Fibroblast of lung (primary cell): ENCODE results near the gene TMEM14C. TPM values are rescaled to one million over a fixed set of nuclear protein-coding genes. Genes with fewer than 3 reads are reported as not detected.

Source experiments
- DNase-seq, 2 donors: peaks; one replicate each; pipeline versions ENCODE4 v3.0.0 to v3.0.0-alpha.2; 2010; ENCODE audit warnings: low read depth in 2 of 2
- H2AFZ ChIP-seq: 2 replicates; pipeline ENCODE4 v1.5.1; 2012; ENCODE audit warnings: low read length, control low read depth, inconsistent platforms
- H3K27ac ChIP-seq: 2 replicates; pipeline ENCODE4 v1.5.1; 2011; ENCODE audit warnings: low read length, control low read depth; ENCODE audit not compliant: insufficient read depth
- H3K27me3 ChIP-seq: 2 replicates; pipeline ENCODE4 v1.5.1; 2011; ENCODE audit warnings: mild to moderate bottlenecking, low read length; ENCODE audit not compliant: control insufficient read depth, insufficient read depth
- H3K36me3 ChIP-seq: 2 replicates; pipeline ENCODE4 v1.5.1; 2011; ENCODE audit warnings: low read length; ENCODE audit not compliant: control insufficient read depth, insufficient read depth
- H3K4me1 ChIP-seq: 2 replicates; pipeline ENCODE4 v1.5.1; 2011; ENCODE audit warnings: low read length; ENCODE audit not compliant: control insufficient read depth, insufficient read depth; ENCODE audit errors: extremely low read depth
- H3K4me2 ChIP-seq: 2 replicates; pipeline ENCODE4 v1.5.1; 2011; ENCODE audit warnings: low read length, control low read depth; ENCODE audit not compliant: insufficient read depth; ENCODE audit errors: extremely low read depth
- H3K4me3 ChIP-seq, 4 experiments: fragments of 200-600 bp in 1 of 4; sonication (generic) in 1 of 4; replicated peaks in 1 of 4; 2 replicates each; pipeline ENCODE4 v1.5.1; 2011 to 2016; ENCODE audit warnings: low read length in 4 of 4, low read depth in 3 of 4, mild to moderate bottlenecking in 3 of 4, control low read depth in 2 of 4, inconsistent platforms in 1 of 4, mixed read lengths in 1 of 4; ENCODE audit not compliant: insufficient read depth in 1 of 4; ENCODE audit errors: control extremely low read depth in 1 of 4
- H3K79me2 ChIP-seq: 2 replicates; pipeline ENCODE4 v1.5.1; 2012; ENCODE audit warnings: mild to moderate bottlenecking, low read length, inconsistent platforms; ENCODE audit not compliant: control insufficient read depth, insufficient read depth
- H3K9ac ChIP-seq: 2 replicates; pipeline ENCODE4 v1.5.1; 2011; ENCODE audit warnings: mild to moderate bottlenecking, low read length, control low read depth; ENCODE audit not compliant: insufficient read depth
- H3K9me3 ChIP-seq: 2 replicates; pipeline ENCODE4 v1.5.1; 2012; ENCODE audit warnings: low read depth, low read length; ENCODE audit not compliant: control insufficient read depth, insufficient read depth
- H4K20me1 ChIP-seq: 2 replicates; pipeline ENCODE4 v1.5.1; 2011; ENCODE audit warnings: low read length; ENCODE audit not compliant: control insufficient read depth, insufficient read depth; ENCODE audit errors: extremely low read depth
- CTCF ChIP-seq, 2 donors: IDR thresholded peaks in 1 of 2; conservative IDR thresholded peaks in 1 of 2; 1 replicate in 1 of 2; 2 replicates in 1 of 2; pipeline ENCODE4 v1.5.1; 2011 to 2012; ENCODE audit warnings: low read length in 2 of 2, control low read depth in 1 of 2, inconsistent platforms in 1 of 2, low read depth in 1 of 2, mild to moderate bottlenecking in 1 of 2
- EZH2 ChIP-seq: IDR thresholded peaks from 2 replicates; pipeline ENCODE4 v1.5.1; 2012; ENCODE audit warnings: low read length, control low read depth, mild to moderate bottlenecking; ENCODE audit errors: missing control alignments
- polyA plus RNA-seq, 2 donors: library from polyadenylated mRNA; depleted of rRNA in 1 of 2; stranded (reverse) in 1 of 2; unstranded in 1 of 2; fragments of >200 nt; gene quantifications; 2 replicates each; pipeline ENCODE4 v1.2.1, GENCODE V29; 2011 to 2012; ENCODE audit warnings: missing spikeins in 1 of 2
- total RNA-seq: library from RNA; depleted of rRNA; stranded (reverse); fragments of >200 nt; gene quantifications from 2 replicates; pipeline ENCODE4 v1.2.1, GENCODE V29; 2014

The TMEM14C gene
- total and polyA plus RNA-seq, 2 donors (not counting 1 experiment from before 2014, with no cell fraction given) = 123 to 246 TPM

DNA sequence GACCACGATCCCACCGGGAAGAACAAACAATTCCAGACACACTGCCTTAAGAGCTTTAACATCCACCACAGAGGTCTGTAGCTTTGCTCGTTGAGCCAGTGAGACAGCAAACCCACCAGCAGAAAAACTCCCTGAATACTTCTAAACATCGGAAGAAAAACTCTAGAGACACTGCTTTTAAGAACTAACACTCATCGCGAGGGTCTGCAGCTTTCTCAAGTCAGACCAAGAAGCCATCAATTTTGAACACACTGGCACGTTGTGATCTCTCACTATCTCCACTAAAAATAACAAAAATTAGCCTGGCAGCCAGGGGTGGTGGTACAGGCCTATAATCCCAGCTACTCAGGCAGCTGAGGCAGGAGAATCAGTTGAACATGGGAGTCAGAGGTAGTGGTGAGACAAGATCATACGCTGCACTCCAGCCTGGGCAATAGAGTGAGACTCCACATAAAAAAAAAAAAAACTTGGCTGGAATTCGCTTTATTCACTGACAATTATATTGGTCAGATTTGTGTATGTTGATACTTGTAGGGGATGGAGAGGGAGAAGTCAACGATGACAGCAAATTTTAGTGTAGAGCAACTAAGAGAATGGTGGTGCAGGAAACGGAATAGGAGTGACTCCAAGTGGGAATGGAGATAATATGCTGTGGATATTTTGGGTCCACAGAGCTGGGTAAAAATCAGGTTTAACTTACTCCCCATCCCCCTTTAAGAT, 860 bp upstream of the TMEM14C start:
- Histone ChIP-seq H3K27me3 (no peaks in the 10 kb centered on the region), H4K20me1 (no peaks in the 10 kb centered on the region), H3K9ac (peak overlapping the region; percentile 40), H3K79me2 (peaks cover 13% of the 10 kb centered on the region), H3K4me2 (peak overlapping the region; percentile 86), H3K4me3 (peak overlapping the region; percentile 69 to 91 (median 82)), H3K4me1 (no peaks in the 10 kb centered on the region), H2AFZ (peak overlapping the region; percentile 93), H3K9me3 (no peaks in the 10 kb centered on the region), H3K36me3 (peaks cover 2% of the 10 kb centered on the region), H3K27ac (peak overlapping the region; percentile 83)
- no peak for DNase-seq
- TF ChIP-seq EZH2 = no peak
- TF ChIP-seq CTCF (conservative IDR thresholded peaks at IDR 0.05 in 1 of 2, IDR thresholded peaks at IDR 0.05 in 1 of 2; ENCODE audit: low read depth in 1 of 2, low read length in 2 of 2) = no peak

DNA sequence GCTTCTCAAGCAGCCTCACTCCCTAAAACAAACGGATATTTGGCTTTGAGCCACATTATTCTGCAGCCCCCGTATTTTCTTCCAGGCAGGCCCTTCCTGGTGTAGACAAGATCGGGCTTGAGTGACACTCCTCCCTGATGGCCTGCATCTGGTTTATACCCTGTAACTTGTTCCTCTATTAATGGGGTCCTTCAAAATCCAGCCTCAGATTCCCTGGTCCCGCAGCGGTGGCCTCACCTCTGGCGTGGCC, 375 bp upstream of the TMEM14C start:
- H3K27me3 ChIP-seq = no peaks in the 10 kb centered on the region
- H4K20me1 ChIP-seq = no peaks in the 10 kb centered on the region
- H3K4me1 ChIP-seq = no peaks in the 10 kb centered on the region
- peak overlapping the region; percentile 69 to 91 (median 82) for H3K4me3 ChIP-seq
- peak overlapping the region; percentile 93 for H2AFZ ChIP-seq
- no peak for DNase-seq
- TF ChIP-seq CTCF (conservative IDR thresholded peaks at IDR 0.05 in 1 of 2, IDR thresholded peaks at IDR 0.05 in 1 of 2; ENCODE audit: low read depth in 1 of 2, low read length in 2 of 2) = no peak
- no peak for TF ChIP-seq EZH2
- H3K9ac ChIP-seq = peak overlapping the region; percentile 40
- peaks cover 2% of the 10 kb centered on the region for H3K36me3 ChIP-seq
- no peaks in the 10 kb centered on the region for H3K9me3 ChIP-seq
- H3K79me2 ChIP-seq = peaks cover 13% of the 10 kb centered on the region
- peak overlapping the region; percentile 83 for H3K27ac ChIP-seq
- H3K4me2 ChIP-seq = peak overlapping the region; percentile 86

GRCh38 chr6:10723567-10723881, 654 bp downstream of the TMEM14C start:
- H2AFZ ChIP-seq = peak overlapping the region; percentile 63
- H4K20me1 ChIP-seq = no peaks in the 10 kb centered on the region
- no peak for TF ChIP-seq EZH2
- H3K36me3 ChIP-seq = peaks cover 2% of the 10 kb centered on the region
- H3K9me3 ChIP-seq = no peaks in the 10 kb centered on the region
- H3K4me3 ChIP-seq = peak overlapping the region; percentile 82 to 91 (median 86)
- no peaks in the 10 kb centered on the region for H3K4me1 ChIP-seq
- no peak for DNase-seq
- H3K9ac ChIP-seq = peak overlapping the region; percentile 75
- H3K27ac ChIP-seq = peak overlapping the region; percentile 83
- peaks cover 13% of the 10 kb centered on the region for H3K79me2 ChIP-seq
- no peaks in the 10 kb centered on the region for H3K27me3 ChIP-seq
- H3K4me2 ChIP-seq = peak overlapping the region; percentile 89
